Right atrium auricular region (tissue), 2 donors: ENCODE results near the gene EIF4G1. TPM values are rescaled to one million over a fixed set of nuclear protein-coding genes. Genes with fewer than 3 reads are reported as not detected.

Experiments used
- DNase-seq: peaks from one replicate; pipeline ENCODE4 v3.0.0-alpha.2; 2019; ENCODE audit warnings: low spot score
- H3K27ac ChIP-seq, 2 donors: fragments of 200-600 bp; sonication (generic); 1 replicate in 1 of 2; 2 replicates in 1 of 2; pipeline ENCODE4 v1.5.1; 2016 to 2019
- H3K27me3 ChIP-seq, 2 donors: fragments of 200-600 bp; sonication (generic); one replicate each; pipeline versions ENCODE4 v1.5.1 to v1.6.0; 2017 to 2019
- H3K36me3 ChIP-seq: fragments of 200-600 bp; sonication (generic); one replicate; pipeline ENCODE4 v1.5.1; 2016
- H3K4me1 ChIP-seq, 2 donors: fragments of 200-600 bp; sonication (generic); one replicate each; pipeline versions ENCODE4 v1.5.1 to v1.6.0; 2017 to 2019
- H3K4me3 ChIP-seq, 2 donors: fragments of 200-600 bp; sonication (generic); 1 replicate in 1 of 2; 2 replicates in 1 of 2; pipeline ENCODE4 v1.5.1; 2017 to 2019; ENCODE audit warnings: mild to moderate bottlenecking in 1 of 2, moderate library complexity in 1 of 2
- H3K9me3 ChIP-seq, 2 donors: fragments of 200-600 bp; sonication (generic); one replicate each; pipeline ENCODE4 v1.5.1; 2019
- CTCF ChIP-seq, 2 donors: fragments of 200-600 bp; sonication (generic); IDR thresholded peaks; one replicate each; pipeline ENCODE4 v1.5.1; 2019; ENCODE audit warnings: antibody characterized with exemption in 2 of 2
- total RNA-seq, 2 donors: library from RNA; depleted of rRNA; stranded (reverse); fragments of >200 nt; gene quantifications; one replicate each; pipeline ENCODE4 v1.1.0, GENCODE V29; 2016

Gene EIF4G1
- total RNA-seq, 2 donors from 2014 or later = 270 to 276 TPM

GRCh38 chr3:184316792-184317191, 2.4 kb downstream of the EIF4G1 start:
- Histone ChIP-seq H3K4me3 (peak overlapping the region in 1 of 2 donors; percentile 76), H3K4me1 (peaks cover 0 to 66% of the 10 kb centered on the region in 2 donors)

DNA sequence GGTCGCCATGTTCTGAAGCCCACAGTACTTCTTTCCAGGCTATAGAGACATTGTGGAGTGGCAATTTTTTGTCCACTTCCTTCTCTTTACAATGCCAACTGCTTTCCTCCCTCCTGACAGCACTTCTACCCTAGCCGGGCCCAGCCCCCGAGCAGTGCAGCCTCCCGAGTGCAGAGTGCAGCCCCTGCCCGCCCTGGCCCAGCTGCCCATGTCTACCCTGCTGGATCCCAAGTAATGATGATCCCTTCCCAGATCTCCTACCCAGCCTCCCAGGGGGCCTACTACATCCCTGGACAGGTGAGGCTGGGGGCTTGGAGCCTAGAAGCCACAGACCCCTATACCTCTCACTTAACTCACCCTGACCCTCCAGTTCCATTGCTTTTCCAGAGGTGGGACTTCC, 2.8 kb downstream of the EIF4G1 start:
- H3K4me3 ChIP-seq = peak overlapping the region in 1 of 2 donors; percentile 76
- no peak for DNase-seq
- no peaks in the 10 kb centered on the region for H3K9me3 ChIP-seq
- peak overlapping the region in 1 of 2 donors; percentile 96 for H3K27ac ChIP-seq
- peaks cover 30% of the 10 kb centered on the region for H3K36me3 ChIP-seq
- peaks cover 0 to 69% of the 10 kb centered on the region in 2 donors for H3K4me1 ChIP-seq
- H3K27me3 ChIP-seq = no peaks in the 10 kb centered on the region
- TF ChIP-seq CTCF (IDR thresholded peaks at IDR 0.05) = no peak

More at GRCh38 chr3:184316792-184317191, 2.4 kb downstream of the EIF4G1 start:
- peaks cover 26% of the 10 kb centered on the region for H3K36me3 ChIP-seq
- peak overlapping the region; percentile 92 to 96 for H3K27ac ChIP-seq
- no peaks in the 10 kb centered on the region for H3K27me3 ChIP-seq
- DNase-seq = no peak
- TF ChIP-seq CTCF (IDR thresholded peaks at IDR 0.05) = no peak
- no peaks in the 10 kb centered on the region for H3K9me3 ChIP-seq

- no peaks in the 10 kb centered on the region for H3K27me3 ChIP-seq
- H3K27ac ChIP-seq = peak overlapping the region; percentile 89 to 96
- peaks cover 0 to 64% of the 10 kb centered on the region in 2 donors for H3K4me1 ChIP-seq
- peak in 1 of 2 donors; percentile 10 for TF ChIP-seq CTCF (IDR thresholded peaks at IDR 0.05)
- H3K36me3 ChIP-seq = peaks cover 58% of the 10 kb centered on the region
- peak; percentile 98 for DNase-seq
- H3K4me3 ChIP-seq = peak overlapping the region in 1 of 2 donors; percentile 32
- no peaks in the 10 kb centered on the region for H3K9me3 ChIP-seq
Measured at GRCh38 chr3:184320104-184320445, 5.7 kb downstream of the EIF4G1 start.

DNA sequence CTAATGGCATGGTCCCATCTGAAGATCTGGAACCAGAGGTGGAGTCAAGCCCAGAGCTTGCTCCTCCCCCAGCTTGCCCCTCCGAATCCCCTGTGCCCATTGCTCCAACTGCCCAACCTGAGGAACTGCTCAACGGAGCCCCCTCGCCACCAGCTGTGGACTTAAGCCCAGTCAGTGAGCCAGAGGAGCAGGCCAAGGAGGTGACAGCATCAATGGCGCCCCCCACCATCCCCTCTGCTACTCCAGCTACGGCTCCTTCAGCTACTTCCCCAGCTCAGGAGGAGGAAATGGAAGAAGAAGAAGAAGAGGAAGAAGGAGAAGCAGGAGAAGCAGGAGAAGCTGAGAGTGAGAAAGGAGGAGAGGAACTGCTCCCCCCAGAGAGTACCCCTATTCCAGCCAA, 7.3 kb downstream of the EIF4G1 start:
- Histone ChIP-seq H3K27me3 (no peaks in the 10 kb centered on the region), H3K9me3 (no peaks in the 10 kb centered on the region), H3K27ac (peak overlapping the region; percentile 17 to 89), H3K4me3 (no peak overlapping the region), H3K4me1 (peaks cover 0 to 51% of the 10 kb centered on the region in 2 donors), H3K36me3 (peaks cover 74% of the 10 kb centered on the region)
- no peak for TF ChIP-seq CTCF (IDR thresholded peaks at IDR 0.05)
- no peak for DNase-seq

- Histone ChIP-seq H3K27ac (peak overlapping the region in 1 of 2 donors; percentile 43), H3K27me3 (no peaks in the 10 kb centered on the region), H3K4me1 (peaks cover 0 to 38% of the 10 kb centered on the region in 2 donors), H3K9me3 (no peaks in the 10 kb centered on the region), H3K36me3 (peaks cover 76% of the 10 kb centered on the region), H3K4me3 (no peak overlapping the region)
- no peak for TF ChIP-seq CTCF (IDR thresholded peaks at IDR 0.05)
- peak; percentile 85 for DNase-seq
Measured at GRCh38 chr3:184322731-184323487, 8.5 kb downstream of the EIF4G1 start.
